Fibroblast of the aortic adventitia (primary cell): ENCODE data around the gene ZNF536. TPM values are rescaled to one million over a fixed set of nuclear protein-coding genes. Genes with fewer than 3 reads are reported as not detected.

ENCODE experiments used
- DNase-seq: peaks from one replicate; pipeline ENCODE4 v3.0.0-alpha.2; 2010; ENCODE audit warnings: low read depth
- H3K4me3 ChIP-seq: 2 replicates; pipeline ENCODE4 v1.5.1; 2011; ENCODE audit warnings: low read depth, mild to moderate bottlenecking, control low read depth, low read length, moderate library complexity
- total RNA-seq: library from RNA; depleted of rRNA; stranded (reverse); fragments of >200 nt; gene quantifications from 2 replicates; pipeline ENCODE4 v1.2.3, GENCODE V29; 2012; ENCODE audit warnings: low replicate concordance
- TF ChIP-seq, protein P1 (sequence below): IDR thresholded peaks from 2 replicates; pipeline ENCODE4 v1.5.1; 2011; ENCODE audit warnings: mild to moderate bottlenecking, low read length, control low read depth, inconsistent platforms; ENCODE audit not compliant: insufficient read depth

ZNF536 gene
- total RNA-seq, 1 donor, result 0.90 TPM

DNA sequence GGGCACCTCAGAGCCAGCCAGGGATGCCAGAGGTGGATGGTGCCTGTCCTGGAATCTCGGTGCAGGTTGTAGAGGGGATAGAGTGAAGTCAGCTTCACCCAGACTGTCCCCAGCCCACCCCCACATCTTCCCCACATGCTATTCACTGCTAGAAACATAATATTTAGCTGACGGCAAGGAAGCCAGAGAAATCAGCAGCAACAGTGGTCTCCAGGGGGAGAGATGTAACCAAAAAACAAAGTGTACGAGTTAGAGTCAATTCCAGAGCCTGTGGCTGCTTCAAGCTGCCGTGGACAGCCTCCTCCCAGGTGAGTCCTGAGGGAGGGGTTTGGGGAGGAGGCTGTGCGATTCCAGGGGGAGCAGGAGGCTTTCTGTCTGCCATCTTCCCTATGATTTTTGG is 97.6 kb downstream of the ZNF536 start:
- DNase-seq, result no peak
- H3K4me3 ChIP-seq, result no peak overlapping the region
- TF ChIP-seq, protein P1, sequence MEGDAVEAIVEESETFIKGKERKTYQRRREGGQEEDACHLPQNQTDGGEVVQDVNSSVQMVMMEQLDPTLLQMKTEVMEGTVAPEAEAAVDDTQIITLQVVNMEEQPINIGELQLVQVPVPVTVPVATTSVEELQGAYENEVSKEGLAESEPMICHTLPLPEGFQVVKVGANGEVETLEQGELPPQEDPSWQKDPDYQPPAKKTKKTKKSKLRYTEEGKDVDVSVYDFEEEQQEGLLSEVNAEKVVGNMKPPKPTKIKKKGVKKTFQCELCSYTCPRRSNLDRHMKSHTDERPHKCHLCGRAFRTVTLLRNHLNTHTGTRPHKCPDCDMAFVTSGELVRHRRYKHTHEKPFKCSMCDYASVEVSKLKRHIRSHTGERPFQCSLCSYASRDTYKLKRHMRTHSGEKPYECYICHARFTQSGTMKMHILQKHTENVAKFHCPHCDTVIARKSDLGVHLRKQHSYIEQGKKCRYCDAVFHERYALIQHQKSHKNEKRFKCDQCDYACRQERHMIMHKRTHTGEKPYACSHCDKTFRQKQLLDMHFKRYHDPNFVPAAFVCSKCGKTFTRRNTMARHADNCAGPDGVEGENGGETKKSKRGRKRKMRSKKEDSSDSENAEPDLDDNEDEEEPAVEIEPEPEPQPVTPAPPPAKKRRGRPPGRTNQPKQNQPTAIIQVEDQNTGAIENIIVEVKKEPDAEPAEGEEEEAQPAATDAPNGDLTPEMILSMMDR, result no peak

DNA sequence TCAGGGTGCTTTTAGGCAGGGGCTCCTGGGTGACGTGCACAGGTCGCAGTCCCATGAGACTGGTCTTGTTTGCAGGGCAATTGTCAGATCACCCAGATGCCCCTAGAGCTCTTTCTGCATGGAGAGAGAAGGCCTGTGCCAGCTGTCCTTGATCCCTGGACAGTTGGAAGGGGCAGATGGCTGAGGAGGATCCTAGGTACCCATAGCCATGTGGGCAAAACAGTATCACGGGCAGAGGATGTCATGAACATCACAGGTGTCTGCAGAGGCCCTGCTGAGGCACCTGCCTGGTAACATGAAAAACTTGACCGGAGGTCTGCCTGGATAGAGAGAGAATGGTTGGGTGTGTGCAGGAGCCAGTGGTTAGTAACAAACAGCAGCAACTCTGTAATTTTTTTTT is 99.3 kb downstream of the ZNF536 start:
- TF ChIP-seq, protein P1, result no peak
- no peak overlapping the region for H3K4me3 ChIP-seq
- DNase-seq, result no peak

- DNase-seq, result no peak
- TF ChIP-seq, protein P1, result no peak
- no peak overlapping the region for H3K4me3 ChIP-seq
Measured at GRCh38 chr19:30473334-30473867, 101.2 kb downstream of the ZNF536 start.

- no peak for DNase-seq
- H3K4me3 ChIP-seq, result no peak overlapping the region
- TF ChIP-seq, protein P1, result no peak
Measured at GRCh38 chr19:30476997-30477396, 104.8 kb downstream of the ZNF536 start.

GRCh38 chr19:30479231-30479630 is 107.0 kb downstream of the ZNF536 start:
- TF ChIP-seq, protein P1, result no peak

DNA sequence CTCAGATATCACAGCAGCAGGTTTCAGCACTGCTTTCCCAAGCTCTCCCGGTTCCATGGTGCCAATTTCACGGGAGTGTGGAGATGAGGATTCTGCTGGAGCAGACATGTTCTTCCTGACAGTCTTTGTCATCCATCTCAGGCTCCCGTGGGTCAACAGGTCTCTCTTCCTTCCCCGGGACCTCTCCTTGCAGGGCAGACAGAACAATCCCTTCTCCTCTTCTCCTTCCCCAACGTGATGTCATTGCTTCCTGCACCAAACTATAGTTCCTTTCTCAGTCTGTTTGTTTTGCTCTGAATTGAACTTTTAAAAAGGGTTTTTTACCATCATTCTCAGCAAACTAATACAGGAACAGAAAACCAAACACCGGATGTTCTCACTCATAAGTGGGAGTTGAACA is 107.9 kb downstream of the ZNF536 start:
- H3K4me3 ChIP-seq, result no peak overlapping the region
- no peak for DNase-seq
- TF ChIP-seq, protein P1, result no peak

More at GRCh38 chr19:30479231-30479630, 107.0 kb downstream of the ZNF536 start:
- DNase-seq, result no peak
- no peak overlapping the region for H3K4me3 ChIP-seq

GRCh38 chr19:30481063-30481462 is 108.9 kb downstream of the ZNF536 start:
- DNase-seq, result no peak
- TF ChIP-seq, protein P1, result no peak
- no peak overlapping the region for H3K4me3 ChIP-seq
